ENCODE data around the gene MAPKAPK2.

MAPKAPK2 gene

GRCh38 chr1:206683313-206683712 lies 1.4 kb upstream of the MAPKAPK2 start:
- TF ChIP-seq CTCF (IDR thresholded peaks at IDR 0.05) (no peak), ZFX (IDR thresholded peaks at IDR 0.05; ENCODE audit: borderline replicate concordance) (no peak)
- H3K27ac ChIP-seq = no peak overlapping the region

GRCh38 chr1:206684003-206684402 lies 702 bp upstream of the MAPKAPK2 start:
- no peak overlapping the region for H3K27ac ChIP-seq
- TF ChIP-seq CTCF (IDR thresholded peaks at IDR 0.05) (no peak), ZFX (IDR thresholded peaks at IDR 0.05; ENCODE audit: borderline replicate concordance) (no peak)

GRCh38 chr1:206685334-206685768 lies 646 bp downstream of the MAPKAPK2 start:
- H3K27ac ChIP-seq = peak overlapping the region; percentile 80
- TF ChIP-seq ZFX (IDR thresholded peaks at IDR 0.05; ENCODE audit: borderline replicate concordance) = no peak
- no peak for TF ChIP-seq CTCF (IDR thresholded peaks at IDR 0.05)

- no peak for TF ChIP-seq CTCF (IDR thresholded peaks at IDR 0.05)
- no peak for TF ChIP-seq ZFX (IDR thresholded peaks at IDR 0.05; ENCODE audit: borderline replicate concordance)
- H3K27ac ChIP-seq = peak overlapping the region; percentile 80
These were observed 1.2 kb downstream of the MAPKAPK2 start for GRCh38 chr1:206685769-206686477.

- no peak overlapping the region for H3K27ac ChIP-seq
- TF ChIP-seq ZFX (IDR thresholded peaks at IDR 0.05; ENCODE audit: borderline replicate concordance) = no peak
- no peak for TF ChIP-seq CTCF (IDR thresholded peaks at IDR 0.05)
These were observed 2.0 kb downstream of the MAPKAPK2 start for GRCh38 chr1:206686478-206687249.

GRCh38 chr1:206687251-206687914 lies 2.7 kb downstream of the MAPKAPK2 start:
- TF ChIP-seq ZFX (IDR thresholded peaks at IDR 0.05; ENCODE audit: borderline replicate concordance) (no peak), CTCF (IDR thresholded peaks at IDR 0.05) (no peak)
- H3K27ac ChIP-seq = no peak overlapping the region

Measured in 22Rv1 (cell line).